Lower lobe of right lung (tissue), 2 donors: ENCODE measurements around the gene ADGRF3. TPM values are rescaled to one million over a fixed set of nuclear protein-coding genes. Genes with fewer than 3 reads are reported as not detected.

ENCODE experiments used
- ATAC-seq, 2 donors: fragments of 200-7000 bp; cut with Tn5 transposase; one replicate each; pipeline ENCODE4 v1.9.1; 2020 to 2022; ENCODE audit warnings: mild to moderate bottlenecking in 2 of 2, moderate library complexity in 2 of 2
- DNase-seq: peaks from one replicate; pipeline ENCODE4 v3.0.0-alpha.2; 2020
- H3K27ac ChIP-seq: fragments of 200-600 bp; one replicate; pipeline ENCODE4 v1.8.0; 2022
- H3K27me3 ChIP-seq: fragments of 200-600 bp; one replicate; pipeline ENCODE4 v1.8.0; 2022; ENCODE audit warnings: low read depth
- H3K36me3 ChIP-seq: fragments of 200-600 bp; one replicate; pipeline ENCODE4 v1.8.0; 2022; ENCODE audit warnings: mild to moderate bottlenecking
- H3K4me1 ChIP-seq: fragments of 200-600 bp; one replicate; pipeline ENCODE4 v1.8.0; 2022
- H3K4me3 ChIP-seq: fragments of 200-600 bp; one replicate; pipeline ENCODE4 v1.8.0; 2022; ENCODE audit warnings: mild to moderate bottlenecking
- H3K9me3 ChIP-seq: fragments of 200-600 bp; one replicate; pipeline ENCODE4 v1.8.0; 2022
- intact Hi-C: fragments of 100-400 bp; cut with DNase I; formaldehyde crosslinking; loops from one replicate; pipeline ENCODE4 v1.11.0; 2022
- total RNA-seq: library from RNA; stranded (reverse); fragmentation: NEBNext Ultra II Directional; extraction: Animal tissue kit (Norgen Biotek cat#: 25700); gene quantifications from one replicate; pipeline ENCODE4 v1.2.1, GENCODE V29; 2021
- TF ChIP-seq, protein P1 (sequence below): fragments of 200-600 bp; IDR thresholded peaks from one replicate; pipeline ENCODE4 v1.8.0; 2022; ENCODE audit warnings: antibody characterized with exemption, mild to moderate bottlenecking
- donor health status: DM: no; HTN: yes; CAD: no; lungs with severe emphysema.

The ADGRF3 gene
- total RNA-seq, 1 donor from 2014 or later: 0.35 TPM

- H3K27ac ChIP-seq: peak overlapping the region; percentile 89
- H3K36me3 ChIP-seq: no peaks in the 10 kb centered on the region
- H3K4me3 ChIP-seq: peak overlapping the region; percentile 69
- no peak for DNase-seq
- H3K9me3 ChIP-seq: no peaks in the 10 kb centered on the region
- TF ChIP-seq, protein P1, sequence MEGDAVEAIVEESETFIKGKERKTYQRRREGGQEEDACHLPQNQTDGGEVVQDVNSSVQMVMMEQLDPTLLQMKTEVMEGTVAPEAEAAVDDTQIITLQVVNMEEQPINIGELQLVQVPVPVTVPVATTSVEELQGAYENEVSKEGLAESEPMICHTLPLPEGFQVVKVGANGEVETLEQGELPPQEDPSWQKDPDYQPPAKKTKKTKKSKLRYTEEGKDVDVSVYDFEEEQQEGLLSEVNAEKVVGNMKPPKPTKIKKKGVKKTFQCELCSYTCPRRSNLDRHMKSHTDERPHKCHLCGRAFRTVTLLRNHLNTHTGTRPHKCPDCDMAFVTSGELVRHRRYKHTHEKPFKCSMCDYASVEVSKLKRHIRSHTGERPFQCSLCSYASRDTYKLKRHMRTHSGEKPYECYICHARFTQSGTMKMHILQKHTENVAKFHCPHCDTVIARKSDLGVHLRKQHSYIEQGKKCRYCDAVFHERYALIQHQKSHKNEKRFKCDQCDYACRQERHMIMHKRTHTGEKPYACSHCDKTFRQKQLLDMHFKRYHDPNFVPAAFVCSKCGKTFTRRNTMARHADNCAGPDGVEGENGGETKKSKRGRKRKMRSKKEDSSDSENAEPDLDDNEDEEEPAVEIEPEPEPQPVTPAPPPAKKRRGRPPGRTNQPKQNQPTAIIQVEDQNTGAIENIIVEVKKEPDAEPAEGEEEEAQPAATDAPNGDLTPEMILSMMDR: no peak
- no peaks in the 10 kb centered on the region for H3K27me3 ChIP-seq
- intact Hi-C loops: no loop called here
- peak in 1 of 2 donors; percentile 41 for ATAC-seq
- peaks cover 11% of the 10 kb centered on the region for H3K4me1 ChIP-seq
Measured at GRCh38 chr2:26300234-26300925, 46.2 kb downstream of the ADGRF3 start.

- intact Hi-C loops: no loop called here
- DNase-seq: no peak
- TF ChIP-seq, protein P1: no peak
- H3K4me1 ChIP-seq: peaks cover 11% of the 10 kb centered on the region
- H3K4me3 ChIP-seq: peak overlapping the region; percentile 69
- ATAC-seq: peak; percentile 79 to 85
- peak overlapping the region; percentile 89 for H3K27ac ChIP-seq
- no peaks in the 10 kb centered on the region for H3K36me3 ChIP-seq
- H3K9me3 ChIP-seq: no peaks in the 10 kb centered on the region
- H3K27me3 ChIP-seq: no peaks in the 10 kb centered on the region
Measured at GRCh38 chr2:26299471-26300101, 47.0 kb downstream of the ADGRF3 start.

DNA sequence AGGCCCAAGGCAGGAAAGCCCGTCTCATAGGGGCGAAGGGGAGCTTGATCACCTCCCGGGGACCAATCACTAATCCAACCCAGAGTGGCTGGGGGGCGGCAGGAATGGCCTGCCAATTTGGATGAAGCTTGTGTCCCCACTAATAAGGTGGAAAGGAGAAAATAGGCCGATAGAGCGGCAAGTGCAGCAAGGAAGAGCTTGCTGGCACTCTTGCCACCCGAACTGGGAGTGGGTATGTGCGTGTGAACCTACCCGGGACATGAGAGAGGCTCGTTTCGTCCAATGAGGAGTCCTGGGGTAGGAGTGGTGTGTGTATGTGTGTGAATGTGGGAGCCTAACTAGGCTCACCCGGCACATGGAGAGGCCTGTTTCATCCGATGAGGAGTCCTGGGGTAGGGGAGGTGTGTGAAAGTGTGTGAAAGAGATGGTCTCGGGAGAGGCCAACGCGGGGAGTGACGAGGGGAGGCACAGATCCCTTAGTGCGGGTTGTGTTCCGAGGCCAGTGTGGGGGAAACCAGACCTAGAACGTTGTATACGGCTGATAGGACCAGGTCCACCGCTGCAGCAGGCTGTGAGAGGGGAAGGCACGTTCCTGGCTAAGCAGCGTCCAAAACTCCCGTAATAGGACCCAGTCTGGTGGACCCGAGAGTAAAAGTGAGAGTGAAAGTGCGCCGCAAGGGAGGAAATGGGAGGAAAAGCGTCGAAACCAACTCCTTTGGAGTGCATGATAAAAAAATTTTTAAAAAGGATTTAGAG is 47.8 kb downstream of the ADGRF3 start:
- no peaks in the 10 kb centered on the region for H3K9me3 ChIP-seq
- TF ChIP-seq, protein P1: no peak
- H3K4me3 ChIP-seq: peak overlapping the region; percentile 69
- no peaks in the 10 kb centered on the region for H3K36me3 ChIP-seq
- H3K27me3 ChIP-seq: no peaks in the 10 kb centered on the region
- peaks cover 11% of the 10 kb centered on the region for H3K4me1 ChIP-seq
- intact Hi-C loops: no loop called here
- DNase-seq (peak; percentile 70), ATAC-seq (peak; percentile 90 to 92)
- peak overlapping the region; percentile 89 for H3K27ac ChIP-seq

DNA sequence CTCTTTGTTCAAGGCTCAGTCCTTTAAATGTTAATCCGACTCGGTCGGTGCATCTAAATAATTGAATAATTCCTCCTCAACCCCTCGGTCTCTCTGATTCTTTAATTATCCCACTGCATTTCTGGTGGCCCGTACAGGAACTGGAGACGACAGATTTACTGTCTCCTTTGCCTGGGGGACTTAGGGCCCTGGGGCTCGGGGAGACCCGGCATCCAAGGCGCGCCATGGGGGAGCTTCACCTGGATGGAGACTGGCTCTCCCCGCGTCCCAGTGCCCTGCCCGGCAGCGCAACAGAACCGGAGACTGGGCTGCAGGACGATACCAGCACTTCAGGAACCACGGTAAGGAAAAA is 48.3 kb downstream of the ADGRF3 start:
- TF ChIP-seq, protein P1: no peak
- intact Hi-C loops: no loop called here
- ATAC-seq: no peak
- no peak for DNase-seq
- H3K4me1 ChIP-seq: peaks cover 11% of the 10 kb centered on the region
- H3K9me3 ChIP-seq: no peaks in the 10 kb centered on the region
- peak overlapping the region; percentile 89 for H3K27ac ChIP-seq
- H3K4me3 ChIP-seq: peak overlapping the region; percentile 69
- H3K36me3 ChIP-seq: no peaks in the 10 kb centered on the region
- no peaks in the 10 kb centered on the region for H3K27me3 ChIP-seq

- no peak overlapping the region for H3K4me3 ChIP-seq
- DNase-seq: no peak
- no peaks in the 10 kb centered on the region for H3K36me3 ChIP-seq
- no peaks in the 10 kb centered on the region for H3K27me3 ChIP-seq
- intact Hi-C loops: no loop called here
- TF ChIP-seq, protein P1: no peak
- H3K9me3 ChIP-seq: no peaks in the 10 kb centered on the region
- ATAC-seq: no peak
- H3K27ac ChIP-seq: no peak overlapping the region
- H3K4me1 ChIP-seq: peaks cover 11% of the 10 kb centered on the region
Measured at GRCh38 chr2:26297061-26297460, 49.5 kb downstream of the ADGRF3 start.
